ENCODE measurements around the gene THEM5.

- TF ChIP-seq, protein P1, sequence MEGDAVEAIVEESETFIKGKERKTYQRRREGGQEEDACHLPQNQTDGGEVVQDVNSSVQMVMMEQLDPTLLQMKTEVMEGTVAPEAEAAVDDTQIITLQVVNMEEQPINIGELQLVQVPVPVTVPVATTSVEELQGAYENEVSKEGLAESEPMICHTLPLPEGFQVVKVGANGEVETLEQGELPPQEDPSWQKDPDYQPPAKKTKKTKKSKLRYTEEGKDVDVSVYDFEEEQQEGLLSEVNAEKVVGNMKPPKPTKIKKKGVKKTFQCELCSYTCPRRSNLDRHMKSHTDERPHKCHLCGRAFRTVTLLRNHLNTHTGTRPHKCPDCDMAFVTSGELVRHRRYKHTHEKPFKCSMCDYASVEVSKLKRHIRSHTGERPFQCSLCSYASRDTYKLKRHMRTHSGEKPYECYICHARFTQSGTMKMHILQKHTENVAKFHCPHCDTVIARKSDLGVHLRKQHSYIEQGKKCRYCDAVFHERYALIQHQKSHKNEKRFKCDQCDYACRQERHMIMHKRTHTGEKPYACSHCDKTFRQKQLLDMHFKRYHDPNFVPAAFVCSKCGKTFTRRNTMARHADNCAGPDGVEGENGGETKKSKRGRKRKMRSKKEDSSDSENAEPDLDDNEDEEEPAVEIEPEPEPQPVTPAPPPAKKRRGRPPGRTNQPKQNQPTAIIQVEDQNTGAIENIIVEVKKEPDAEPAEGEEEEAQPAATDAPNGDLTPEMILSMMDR (IDR thresholded peaks at IDR 0.05) = no peak
- TF ChIP-seq POLR2A (IDR thresholded peaks at IDR 0.05) = no peak
Measured at GRCh38 chr1:151888972-151889570, 35.6 kb upstream of the THEM5 start.

All from breast epithelium (tissue), 3 donors.